GM12875 (cell line): ENCODE data around the gene PEX7.
A peak's percentile ranks its signal among the peaks of the same experiment; 100 is the strongest.

Experiments
- H3K4me3 ChIP-seq: one replicate; pipeline ENCODE4 v1.5.1; 2011; ENCODE audit warnings: low read depth, low read length, control low read depth
- TF ChIP-seq, protein P1 (sequence below): IDR thresholded peaks from 2 replicates; pipeline ENCODE4 v1.5.1; 2011; ENCODE audit warnings: low read depth, mild to moderate bottlenecking, control low read depth, inconsistent platforms, low read length, moderate library complexity, borderline replicate concordance; ENCODE audit not compliant: insufficient read depth

PEX7 gene

DNA sequence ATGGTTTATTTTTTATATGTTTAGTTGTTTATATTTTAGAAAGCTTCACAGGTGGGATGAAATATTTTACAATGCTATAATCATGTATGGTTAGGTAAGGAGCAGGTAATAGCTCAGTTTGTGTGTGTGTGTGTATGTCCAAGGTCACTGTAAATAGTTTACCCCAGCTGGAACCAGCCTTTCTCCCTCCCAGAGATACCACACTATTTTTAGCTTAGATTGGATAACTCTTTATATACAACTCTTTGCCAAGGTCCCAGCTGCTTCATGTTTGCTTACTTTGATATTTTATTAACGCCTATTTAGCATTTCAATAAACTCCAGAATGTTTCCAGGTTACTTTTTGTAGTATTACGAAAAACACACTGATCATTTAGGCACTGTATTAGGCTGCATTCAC lies 1.8 kb upstream of the PEX7 start:
- TF ChIP-seq, protein P1, sequence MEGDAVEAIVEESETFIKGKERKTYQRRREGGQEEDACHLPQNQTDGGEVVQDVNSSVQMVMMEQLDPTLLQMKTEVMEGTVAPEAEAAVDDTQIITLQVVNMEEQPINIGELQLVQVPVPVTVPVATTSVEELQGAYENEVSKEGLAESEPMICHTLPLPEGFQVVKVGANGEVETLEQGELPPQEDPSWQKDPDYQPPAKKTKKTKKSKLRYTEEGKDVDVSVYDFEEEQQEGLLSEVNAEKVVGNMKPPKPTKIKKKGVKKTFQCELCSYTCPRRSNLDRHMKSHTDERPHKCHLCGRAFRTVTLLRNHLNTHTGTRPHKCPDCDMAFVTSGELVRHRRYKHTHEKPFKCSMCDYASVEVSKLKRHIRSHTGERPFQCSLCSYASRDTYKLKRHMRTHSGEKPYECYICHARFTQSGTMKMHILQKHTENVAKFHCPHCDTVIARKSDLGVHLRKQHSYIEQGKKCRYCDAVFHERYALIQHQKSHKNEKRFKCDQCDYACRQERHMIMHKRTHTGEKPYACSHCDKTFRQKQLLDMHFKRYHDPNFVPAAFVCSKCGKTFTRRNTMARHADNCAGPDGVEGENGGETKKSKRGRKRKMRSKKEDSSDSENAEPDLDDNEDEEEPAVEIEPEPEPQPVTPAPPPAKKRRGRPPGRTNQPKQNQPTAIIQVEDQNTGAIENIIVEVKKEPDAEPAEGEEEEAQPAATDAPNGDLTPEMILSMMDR = no peak

DNA sequence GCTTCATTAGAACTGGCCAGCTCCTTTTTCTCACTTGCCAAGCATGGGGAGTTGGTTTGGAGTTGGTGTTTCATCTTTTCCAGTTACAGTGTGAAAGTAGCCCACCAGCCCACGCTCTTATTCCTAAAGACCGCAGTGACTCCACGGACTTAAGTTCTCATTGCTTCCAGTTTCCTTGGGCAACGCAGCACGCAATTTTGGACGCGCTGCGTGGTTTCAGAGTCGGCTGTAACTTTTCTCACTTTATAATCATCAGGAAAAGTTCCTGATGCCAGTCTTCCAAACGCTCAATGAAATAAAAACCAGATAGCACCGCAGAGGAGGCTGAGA lies 381 bp upstream of the PEX7 start:
- TF ChIP-seq, protein P1 = no peak
- H3K4me3 ChIP-seq = peak overlapping the region; percentile 78

More for the DNA sequence above, 1.8 kb upstream of the PEX7 start:
- no peak overlapping the region for H3K4me3 ChIP-seq

DNA sequence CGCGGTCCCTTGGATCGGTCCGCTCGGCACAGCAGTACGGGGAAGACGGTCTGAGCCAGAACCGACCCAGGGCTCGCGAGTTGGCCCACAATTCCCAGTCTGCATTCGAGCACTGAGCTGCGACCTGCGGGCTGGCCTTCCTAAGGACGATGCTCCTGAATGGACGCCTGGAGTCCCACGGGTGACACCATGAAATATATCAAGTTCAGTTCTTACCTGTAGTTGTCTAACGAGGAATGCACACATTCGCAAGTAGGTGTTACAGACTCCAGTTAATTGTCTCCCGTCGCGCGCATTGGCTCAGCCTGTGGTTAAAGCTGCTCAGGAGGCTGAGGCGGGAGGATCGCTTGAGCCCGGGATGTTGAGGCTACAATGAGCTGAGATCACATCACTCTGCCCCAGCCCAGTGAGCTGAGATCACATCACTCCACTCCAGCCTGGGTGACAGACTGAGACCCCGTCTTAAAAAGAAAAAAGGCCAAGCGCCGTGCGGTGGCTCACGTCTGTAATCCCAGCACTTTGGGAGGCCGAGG lies 802 bp downstream of the PEX7 start:
- H3K4me3 ChIP-seq = peak overlapping the region; percentile 78
- TF ChIP-seq, protein P1 = no peak

DNA sequence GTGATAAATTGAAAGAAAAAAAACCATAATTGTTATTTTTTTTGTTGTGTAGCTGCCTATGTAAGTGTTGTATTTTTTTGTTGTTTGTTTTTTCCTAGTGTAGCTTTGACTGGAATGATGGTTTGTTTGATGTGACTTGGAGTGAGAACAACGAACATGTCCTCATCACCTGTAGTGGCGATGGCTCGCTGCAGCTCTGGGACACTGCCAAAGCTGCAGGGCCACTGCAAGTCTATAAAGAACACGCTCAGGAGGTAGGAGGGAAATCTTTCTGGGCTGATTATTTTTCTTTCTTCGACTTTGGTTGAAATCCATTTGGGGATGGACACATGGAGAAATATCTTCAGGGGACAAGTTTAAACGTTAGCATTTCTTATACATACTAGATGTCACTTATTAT lies 3.8 kb downstream of the PEX7 start:
- TF ChIP-seq, protein P1 = no peak
- H3K4me3 ChIP-seq = no peak overlapping the region

DNA sequence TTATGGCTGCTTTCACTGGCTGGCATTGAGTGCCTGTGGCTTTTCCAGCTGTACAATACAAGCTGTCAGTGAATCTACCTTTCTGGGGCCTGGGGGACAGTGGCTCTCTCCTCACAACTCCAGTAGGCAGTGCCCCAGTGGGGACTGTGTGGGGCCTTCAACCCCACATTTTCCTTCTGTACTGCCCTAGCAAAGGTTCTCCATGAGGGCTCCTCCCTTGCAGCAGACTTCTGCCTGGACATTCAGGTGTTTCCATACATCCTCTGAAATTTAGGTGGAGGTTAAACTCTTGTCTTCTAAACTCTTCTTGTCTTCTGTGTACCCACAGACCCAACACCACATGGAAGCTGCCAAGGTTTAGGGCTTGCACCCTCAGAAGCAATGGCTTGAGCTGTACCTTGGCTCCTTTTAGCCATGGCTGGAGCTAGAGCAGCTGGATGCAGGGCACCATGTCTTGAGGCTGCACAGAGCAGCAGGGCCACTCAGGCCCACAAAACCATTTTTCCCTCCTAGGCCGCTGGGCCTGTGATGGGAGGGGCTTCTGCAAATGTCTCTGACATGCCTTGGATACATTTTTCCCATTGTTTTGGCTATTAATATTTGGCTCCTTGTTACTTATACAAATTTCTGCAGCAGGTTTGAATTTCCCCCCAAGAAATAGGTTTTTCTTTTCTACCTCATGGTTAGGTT lies 9.6 kb downstream of the PEX7 start:
- TF ChIP-seq, protein P1 = no peak
- H3K4me3 ChIP-seq = no peak overlapping the region

DNA sequence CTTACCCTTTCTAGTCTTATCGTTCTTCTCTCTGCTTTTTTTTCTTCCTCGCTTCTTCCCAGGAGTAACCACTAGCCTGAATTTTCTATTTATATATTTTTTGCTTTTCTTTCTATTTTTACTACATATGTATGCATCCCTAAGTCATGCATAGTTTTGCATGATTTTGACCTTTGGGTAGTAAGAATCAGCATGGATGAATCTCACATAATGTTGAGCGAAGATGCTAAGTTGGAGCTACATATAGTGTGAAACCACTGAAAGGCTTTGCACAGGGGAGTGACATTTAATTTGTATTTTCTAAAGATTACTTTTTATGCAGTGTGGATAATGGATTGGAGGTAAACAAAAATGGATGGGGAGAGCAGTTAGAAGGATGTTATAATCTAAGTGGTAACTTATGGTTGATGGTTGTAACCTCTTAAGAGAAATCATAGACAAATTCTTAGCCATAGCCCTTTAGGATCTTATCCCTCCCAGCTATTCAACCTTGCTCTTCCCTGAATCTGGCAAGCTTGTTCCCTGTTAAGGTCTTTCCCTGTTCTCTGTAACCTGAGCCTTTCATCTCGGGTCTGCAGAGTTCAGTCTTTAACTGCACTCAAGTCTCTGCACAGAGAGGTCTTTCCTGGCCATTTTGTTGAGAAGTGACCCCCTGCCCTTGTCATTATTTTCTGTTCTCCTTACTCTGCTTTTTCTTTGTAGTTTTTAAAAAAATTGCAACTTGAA lies 18.0 kb downstream of the PEX7 start:
- TF ChIP-seq, protein P1 = no peak
- H3K4me3 ChIP-seq = no peak overlapping the region

DNA sequence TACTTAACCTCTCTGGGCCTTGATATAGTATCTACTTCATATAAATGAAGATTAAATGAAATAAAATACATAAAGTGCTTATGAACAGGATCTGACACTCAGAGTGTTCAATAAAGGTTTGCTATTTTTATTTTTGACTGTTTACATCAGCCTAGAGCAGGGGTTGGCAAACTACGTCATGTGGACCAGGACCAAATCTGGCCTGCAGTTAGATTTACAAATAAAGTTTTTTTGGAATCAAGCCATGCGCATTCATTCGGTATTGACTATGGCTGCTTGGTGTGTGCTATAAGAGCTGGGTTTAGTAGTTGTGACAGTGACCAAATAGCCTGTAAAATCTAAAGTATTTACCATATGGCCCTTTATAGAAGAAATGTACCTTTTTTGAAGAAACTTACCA lies 20.8 kb downstream of the PEX7 start:
- no peak overlapping the region for H3K4me3 ChIP-seq
- TF ChIP-seq, protein P1 = no peak
